Transverse colon (tissue), 3 donors: ENCODE data around the gene PLPPR2.

Experiments used
- POLR2A ChIP-seq: fragments of 450-650 bp; IDR thresholded peaks from one replicate; pipeline ENCODE4 v1.6.1; 2016; ENCODE audit warnings: antibody characterized with exemption, mild to moderate bottlenecking, moderate library complexity
- TF ChIP-seq, protein P1 (sequence below), 5 experiments: fragments of 200-600 bp in 3 of 5; fragments of 450-650 bp in 2 of 5; sonication (generic) in 3 of 5; IDR thresholded peaks; 1 replicate in 2 of 5; 2 replicates in 3 of 5; pipeline ENCODE4 v1.5.1; 2016 to 2017; ENCODE audit warnings: antibody characterized with exemption in 5 of 5, inconsistent platforms in 3 of 5, mild to moderate bottlenecking in 2 of 5, moderate library complexity in 1 of 5

DNA sequence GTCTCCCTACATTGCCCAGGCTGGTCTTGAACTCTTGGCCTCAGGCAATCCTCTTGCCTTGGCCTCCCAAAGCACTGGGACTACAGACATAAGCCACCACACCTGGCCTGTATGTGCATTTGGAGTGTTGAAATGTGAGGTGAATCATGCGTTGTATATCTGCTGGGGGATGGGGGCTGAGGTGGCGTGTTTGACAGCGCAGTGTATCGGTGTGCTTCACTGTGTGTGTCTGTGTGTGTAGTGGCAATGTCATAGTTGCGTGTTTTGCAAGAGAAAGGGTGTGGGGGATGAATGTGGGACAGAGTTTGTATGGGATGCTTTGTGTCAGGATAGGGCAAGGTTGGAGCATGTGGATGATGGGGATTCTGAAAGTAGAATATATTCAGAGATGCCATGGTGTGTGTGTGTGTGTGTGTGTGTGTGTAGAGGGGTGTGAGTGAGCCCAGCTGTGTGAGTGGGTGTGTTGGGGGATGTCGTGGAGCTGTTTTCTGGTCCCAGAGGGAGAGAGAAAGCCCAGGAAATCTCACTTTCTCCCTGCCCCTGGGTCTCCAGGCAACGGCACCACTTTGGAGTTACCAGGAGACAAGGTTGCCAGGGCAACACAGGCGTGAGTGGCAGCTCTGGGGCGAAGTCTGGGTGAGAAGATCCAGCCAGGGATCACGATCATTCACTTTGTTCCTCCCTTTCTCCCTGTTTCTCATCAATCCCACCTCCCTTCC lies 18.1 kb downstream of the PLPPR2 start:
- TF ChIP-seq, protein P1, sequence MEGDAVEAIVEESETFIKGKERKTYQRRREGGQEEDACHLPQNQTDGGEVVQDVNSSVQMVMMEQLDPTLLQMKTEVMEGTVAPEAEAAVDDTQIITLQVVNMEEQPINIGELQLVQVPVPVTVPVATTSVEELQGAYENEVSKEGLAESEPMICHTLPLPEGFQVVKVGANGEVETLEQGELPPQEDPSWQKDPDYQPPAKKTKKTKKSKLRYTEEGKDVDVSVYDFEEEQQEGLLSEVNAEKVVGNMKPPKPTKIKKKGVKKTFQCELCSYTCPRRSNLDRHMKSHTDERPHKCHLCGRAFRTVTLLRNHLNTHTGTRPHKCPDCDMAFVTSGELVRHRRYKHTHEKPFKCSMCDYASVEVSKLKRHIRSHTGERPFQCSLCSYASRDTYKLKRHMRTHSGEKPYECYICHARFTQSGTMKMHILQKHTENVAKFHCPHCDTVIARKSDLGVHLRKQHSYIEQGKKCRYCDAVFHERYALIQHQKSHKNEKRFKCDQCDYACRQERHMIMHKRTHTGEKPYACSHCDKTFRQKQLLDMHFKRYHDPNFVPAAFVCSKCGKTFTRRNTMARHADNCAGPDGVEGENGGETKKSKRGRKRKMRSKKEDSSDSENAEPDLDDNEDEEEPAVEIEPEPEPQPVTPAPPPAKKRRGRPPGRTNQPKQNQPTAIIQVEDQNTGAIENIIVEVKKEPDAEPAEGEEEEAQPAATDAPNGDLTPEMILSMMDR (IDR thresholded peaks at IDR 0.05): no peak
- no peak for TF ChIP-seq POLR2A
